Right lobe of liver (tissue), 6 donors: ENCODE results near the gene PGD. TPM values are rescaled to one million over a fixed set of nuclear protein-coding genes. Genes with fewer than 3 reads are reported as not detected.

Experiments used
- ATAC-seq, 4 donors: fragments of 200-7000 bp; cut with Tn5 transposase; one replicate each; pipeline ENCODE4 v1.9.1; 2020; ENCODE audit warnings: mild to moderate bottlenecking in 4 of 4, moderate library complexity in 4 of 4
- DNase-seq, 3 donors: peaks; one replicate each; pipeline ENCODE4 v3.0.0-alpha.2; 2020
- H3K27ac ChIP-seq, 3 donors: fragments of 200-600 bp; one replicate each; pipeline ENCODE4 v1.8.0; 2022
- H3K27me3 ChIP-seq, 2 donors: fragments of 200-600 bp; one replicate each; pipeline ENCODE4 v1.8.0; 2022
- H3K36me3 ChIP-seq, 4 donors: fragments of 200-600 bp; sonication (generic) in 1 of 4; one replicate each; pipeline versions ENCODE4 v1.5.1 to v1.8.0; 2017 to 2022; ENCODE audit warnings: control low read depth in 1 of 4
- H3K4me1 ChIP-seq, 4 donors: fragments of 200-600 bp; sonication (generic) in 1 of 4; one replicate each; pipeline versions ENCODE4 v1.5.1 to v1.8.0; 2017 to 2022; ENCODE audit warnings: control low read depth in 1 of 4
- H3K4me3 ChIP-seq, 3 donors: fragments of 200-600 bp; one replicate each; pipeline ENCODE4 v1.8.0; 2022
- H3K9me3 ChIP-seq, 4 donors: fragments of 200-600 bp; sonication (generic) in 1 of 4; one replicate each; pipeline versions ENCODE4 v1.5.1 to v1.8.0; 2017 to 2022; ENCODE audit warnings: control low read depth in 1 of 4
- POLR2A ChIP-seq: fragments of 450-650 bp; IDR thresholded peaks from one replicate; pipeline ENCODE4 v1.6.1; 2017; ENCODE audit warnings: antibody characterized with exemption, mild to moderate bottlenecking
- WGBS: methylation state at CpG from one replicate; pipeline ENCODE4 v1.1.6; 2018; ENCODE audit warnings: low coverage, low lambda C conversion rate; ENCODE audit not compliant: insufficient coverage; ENCODE audit errors: missing lambda C conversion rate; 5-methylcytosine and 5-hydroxymethylcytosine counted together
- intact Hi-C, 2 donors: fragments of 100-400 bp; cut with DNase I; formaldehyde crosslinking; loops; one replicate each; pipeline versions ENCODE4 v1.11.2 to v1.14.1; 2022
- total RNA-seq, 6 experiments: library from RNA; depleted of rRNA in 2 of 6; stranded (reverse); fragments of >200 nt in 2 of 6; fragmentation: NEBNext Ultra II Directional in 3 of 6; extraction: Animal tissue kit (Norgen Biotek cat#: 25700) in 3 of 6; gene quantifications; one replicate each; pipeline versions ENCODE4 v1.1.0 to v1.2.4, GENCODE V29; 2016 to 2023
- TF ChIP-seq, protein P1 (sequence below), 4 donors: fragments of 200-600 bp in 3 of 4; fragments of 450-650 bp in 1 of 4; IDR thresholded peaks; one replicate each; pipeline versions ENCODE4 v1.5.1 to v1.8.0; 2016 to 2022; ENCODE audit warnings: antibody characterized with exemption in 4 of 4, mild to moderate bottlenecking in 2 of 4
- donor health status: DM: no; HTN: yes; CAD: no.
- donor health status: DM: no; HTN: no; CAD: no.
- donor health status: DM: no; HTN: no; CAD: no.
- donor health status: DM: no; HTN: yes; CAD: no.
- donor health status: DM: no; HTN: yes; CAD: no.

Gene PGD
- total RNA-seq, 6 experiments from 2014 or later = 51.9 to 151 (median 72.0) TPM

DNA sequence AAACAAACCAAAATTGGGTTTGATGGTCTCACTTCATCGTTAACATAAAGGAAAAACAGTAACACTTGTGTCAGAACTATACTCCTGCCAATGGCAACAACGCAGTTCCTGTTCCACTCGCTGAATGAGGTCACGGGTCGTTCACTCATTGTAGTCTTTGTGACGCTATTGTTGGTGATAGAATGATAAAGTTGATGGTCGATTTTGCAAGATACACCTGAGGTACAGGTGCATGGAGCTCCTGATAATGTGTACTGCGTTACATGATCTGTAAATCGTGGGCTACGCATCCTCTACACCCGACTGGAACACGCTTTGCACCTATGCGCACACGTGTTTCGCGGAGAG, 31.0 kb downstream of the PGD start:
- Histone ChIP-seq H3K4me3 (peak overlapping the region; percentile 84 to 95 (median 89)), H3K27me3 (no peaks in the 10 kb centered on the region), H3K4me1 (peaks cover 0 to 7% (median 0%) of the 10 kb centered on the region in 4 donors), H3K27ac (no peak overlapping the region), H3K9me3 (no peaks in the 10 kb centered on the region), H3K36me3 (no peaks in the 10 kb centered on the region)
- intact Hi-C loops = loop anchor here (5.0 to 10.0 kb wide), 3 partner anchors 55 to 67 kb away; no protein-coding TSS in a partner anchor
- ATAC-seq = peak in 1 of 4 donors; percentile 2
- TF ChIP-seq POLR2A = no peak
- 30% methylated on average over 7 of the region's 16 CpGs for WGBS
- DNase-seq = no peak

DNA sequence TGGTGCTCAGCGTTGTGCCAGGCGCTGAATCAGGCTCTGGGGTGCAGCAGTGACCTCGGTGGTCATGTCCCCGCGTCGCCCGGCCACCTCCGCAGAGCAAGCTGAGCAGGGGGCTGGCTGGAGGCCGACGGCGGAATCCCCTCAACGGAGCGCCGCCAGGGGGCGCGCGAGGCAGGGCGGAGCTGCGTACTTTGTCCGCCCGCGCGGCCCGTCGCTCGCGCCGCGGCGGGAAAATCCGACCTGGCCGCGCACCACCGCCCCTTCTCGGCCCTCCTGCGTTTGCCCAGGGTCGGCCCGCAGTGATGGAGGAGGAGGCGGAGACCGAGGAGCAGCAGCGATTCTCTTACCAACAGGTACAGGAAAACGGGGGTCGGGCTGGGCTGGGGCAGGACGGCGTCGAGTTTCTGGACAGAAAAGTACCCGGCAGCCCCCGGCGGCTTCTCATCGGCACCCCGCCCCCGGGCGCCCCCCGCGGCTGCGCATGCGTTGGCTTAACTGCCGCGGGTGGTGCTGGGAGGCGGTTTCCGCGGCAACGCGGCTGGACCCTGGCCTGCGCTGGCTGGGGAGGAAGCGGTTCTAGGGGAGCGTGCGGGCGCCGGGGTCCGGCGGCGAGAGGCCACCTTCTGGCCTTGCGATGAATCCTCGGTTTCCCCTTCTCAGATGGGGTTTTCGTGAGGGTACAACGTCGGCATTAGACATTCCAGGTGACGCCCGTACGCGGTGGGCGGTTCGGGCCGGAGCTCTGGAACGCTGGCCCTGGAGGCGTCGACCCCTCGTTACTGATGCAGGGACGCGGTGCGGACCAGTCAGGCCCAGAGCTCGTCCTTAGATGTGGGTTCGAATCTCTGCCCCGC, 31.6 kb downstream of the PGD start, which contains the start of gene CENPS:
Gene CENPS (plus strand): TSS at position 218 of the 854 bp plus-strand sequence. CDS start 85 bp downstream, at position 303.
- no peak within 1 kb of the TSS for H3K27ac ChIP-seq
- no peaks in the 10 kb centered on the region for H3K36me3 ChIP-seq
- H3K9me3 ChIP-seq = no peaks in the 10 kb centered on the region
- WGBS = 0% methylated on average over 29 of the region's 95 CpGs
- peak within 1 kb of the TSS; percentile 84 to 95 (median 89) for H3K4me3 ChIP-seq
- peak; percentile 93 to 95 (median 95) for DNase-seq
- intact Hi-C loops = loop anchor here (5.0 kb wide), 2 partner anchors 62 to 67 kb away; no protein-coding TSS in a partner anchor
- peak; percentile 91 to 96 (median 93) for ATAC-seq
- TF ChIP-seq, protein P1, sequence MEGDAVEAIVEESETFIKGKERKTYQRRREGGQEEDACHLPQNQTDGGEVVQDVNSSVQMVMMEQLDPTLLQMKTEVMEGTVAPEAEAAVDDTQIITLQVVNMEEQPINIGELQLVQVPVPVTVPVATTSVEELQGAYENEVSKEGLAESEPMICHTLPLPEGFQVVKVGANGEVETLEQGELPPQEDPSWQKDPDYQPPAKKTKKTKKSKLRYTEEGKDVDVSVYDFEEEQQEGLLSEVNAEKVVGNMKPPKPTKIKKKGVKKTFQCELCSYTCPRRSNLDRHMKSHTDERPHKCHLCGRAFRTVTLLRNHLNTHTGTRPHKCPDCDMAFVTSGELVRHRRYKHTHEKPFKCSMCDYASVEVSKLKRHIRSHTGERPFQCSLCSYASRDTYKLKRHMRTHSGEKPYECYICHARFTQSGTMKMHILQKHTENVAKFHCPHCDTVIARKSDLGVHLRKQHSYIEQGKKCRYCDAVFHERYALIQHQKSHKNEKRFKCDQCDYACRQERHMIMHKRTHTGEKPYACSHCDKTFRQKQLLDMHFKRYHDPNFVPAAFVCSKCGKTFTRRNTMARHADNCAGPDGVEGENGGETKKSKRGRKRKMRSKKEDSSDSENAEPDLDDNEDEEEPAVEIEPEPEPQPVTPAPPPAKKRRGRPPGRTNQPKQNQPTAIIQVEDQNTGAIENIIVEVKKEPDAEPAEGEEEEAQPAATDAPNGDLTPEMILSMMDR (IDR thresholded peaks at IDR 0.05) = peak; percentile 92 to 99 (median 96)
- no peak for TF ChIP-seq POLR2A
- H3K27me3 ChIP-seq = no peaks in the 10 kb centered on the region
- peaks cover 0 to 7% (median 0%) of the 10 kb centered on the region in 4 donors for H3K4me1 ChIP-seq

DNA sequence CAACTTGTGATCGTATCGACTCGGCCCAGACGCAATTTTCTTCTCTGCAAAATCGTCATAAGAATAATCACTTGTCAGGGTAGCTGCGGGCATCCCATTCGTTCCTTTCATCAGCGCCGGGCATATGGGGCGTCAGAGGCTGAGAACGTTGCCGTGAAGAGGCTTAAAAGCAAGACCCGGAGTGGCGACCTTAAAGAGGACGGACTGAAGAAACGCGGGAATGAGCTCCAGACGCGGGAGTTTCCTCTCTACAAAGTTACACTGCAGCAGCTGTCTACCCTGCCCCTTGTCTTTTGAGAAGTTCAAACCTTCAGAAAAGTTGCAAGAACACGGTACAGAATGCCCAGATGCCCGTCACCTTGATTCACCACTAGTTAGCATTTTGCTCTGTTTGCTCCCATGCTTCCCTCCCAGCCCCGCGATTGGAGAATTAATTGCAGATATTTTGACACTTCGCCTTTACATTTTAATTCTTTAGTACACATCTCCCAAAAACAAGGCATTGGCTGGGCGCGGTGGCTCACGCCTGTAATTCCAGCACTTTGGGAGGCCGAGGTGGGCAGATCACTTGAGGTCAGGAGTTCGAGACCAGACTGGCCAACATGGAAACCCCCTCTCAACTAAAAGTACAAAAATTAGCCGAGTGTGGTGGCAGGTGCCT, 32.3 kb downstream of the PGD start:
- no peak for TF ChIP-seq POLR2A
- TF ChIP-seq, protein P1 (IDR thresholded peaks at IDR 0.05) = no peak
- Histone ChIP-seq H3K27ac (no peak overlapping the region), H3K36me3 (no peaks in the 10 kb centered on the region), H3K27me3 (no peaks in the 10 kb centered on the region), H3K9me3 (no peaks in the 10 kb centered on the region), H3K4me3 (peak overlapping the region; percentile 84 to 95 (median 89)), H3K4me1 (peaks cover 0 to 7% (median 0%) of the 10 kb centered on the region in 4 donors)
- ATAC-seq (no peak), DNase-seq (peak in 1 of 3 donors; percentile 38)
- intact Hi-C loops = loop anchor here (5.0 kb wide), 2 partner anchors 61 to 66 kb away; no protein-coding TSS in a partner anchor
- WGBS = 22% methylated on average over 30 of the region's 30 CpGs

DNA sequence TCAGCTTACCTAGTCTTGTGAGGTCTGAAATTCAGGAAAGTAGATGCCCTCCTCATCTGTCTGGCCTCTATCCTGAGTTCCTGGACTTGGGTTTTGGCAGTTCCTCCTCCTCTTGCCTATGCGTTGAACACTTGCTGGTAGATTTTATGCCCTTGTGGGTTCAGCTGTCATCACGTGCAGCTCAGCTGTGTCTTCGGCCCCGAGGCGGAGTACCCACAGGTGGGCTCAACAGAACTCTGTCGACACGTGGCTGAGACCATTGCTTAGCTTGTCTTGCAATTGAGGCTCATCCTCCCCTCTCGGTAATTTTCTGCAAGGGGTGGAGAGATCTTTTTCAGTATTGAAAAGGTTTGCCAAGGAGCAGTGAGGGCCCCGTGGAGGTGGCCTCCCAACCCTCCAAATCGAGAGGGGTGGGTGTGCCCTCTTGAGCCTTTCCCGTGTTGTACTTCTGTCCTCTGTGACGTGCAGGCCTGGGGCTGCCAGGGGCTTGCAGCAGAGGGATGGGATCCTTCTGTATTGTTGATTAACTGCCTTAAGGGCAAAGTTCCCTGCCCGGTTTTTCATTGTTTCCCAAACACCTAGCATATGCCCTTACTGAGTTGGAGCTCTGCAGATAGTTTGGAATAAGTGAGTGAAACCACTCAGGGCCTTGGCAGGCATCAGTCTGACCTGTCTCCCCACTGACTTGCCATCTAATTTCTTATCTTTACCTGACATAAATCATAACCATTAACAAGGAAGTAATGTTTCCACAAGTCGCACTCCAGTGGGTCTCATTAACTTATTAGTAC, 34.2 kb downstream of the PGD start:
- Histone ChIP-seq H3K27me3 (no peaks in the 10 kb centered on the region), H3K4me3 (no peak overlapping the region), H3K36me3 (no peaks in the 10 kb centered on the region), H3K4me1 (peaks cover 0 to 7% (median 0%) of the 10 kb centered on the region in 4 donors), H3K9me3 (no peaks in the 10 kb centered on the region), H3K27ac (no peak overlapping the region)
- intact Hi-C loops = loop anchor here (5.0 kb wide), 2 partner anchors 59 to 64 kb away; no protein-coding TSS in a partner anchor
- TF ChIP-seq, protein P1 (IDR thresholded peaks at IDR 0.05) = no peak
- TF ChIP-seq POLR2A = no peak
- 72% methylated on average over 7 of the region's 14 CpGs for WGBS
- ATAC-seq (no peak), DNase-seq (peak in 1 of 3 donors; percentile 41)
